Measurements from ENCODE around the gene NQO2.
"Not testable (repeated sequence)": the region's sequence is repeated elsewhere in the genome, so short reads cannot be mapped to it uniquely, and the experiment has no call there.

NQO2 gene

GRCh38 chr6:3013901-3014674, 14.4 kb downstream of the NQO2 start:
- no peak for DNase-seq (ENCODE audit: low read depth)

GRCh38 chr6:3014675-3015066, 15.0 kb downstream of the NQO2 start:
- DNase-seq (ENCODE audit: low read depth) = no peak

- no peak for DNase-seq (ENCODE audit: low read depth)
Measured at GRCh38 chr6:3015144-3015543, 15.4 kb downstream of the NQO2 start.

GRCh38 chr6:3016473-3017280, 17.0 kb downstream of the NQO2 start:
- no peak for DNase-seq (ENCODE audit: low read depth)

- no peak for DNase-seq (ENCODE audit: low read depth)
Measured at GRCh38 chr6:3017304-3017703, 17.6 kb downstream of the NQO2 start.

GRCh38 chr6:3019065-3019464, 19.4 kb downstream of the NQO2 start:
- no peak for DNase-seq (ENCODE audit: low read depth)

GRCh38 chr6:3019749-3020320, 20.1 kb downstream of the NQO2 start:
- no peak for DNase-seq (ENCODE audit: low read depth)

- DNase-seq (ENCODE audit: low read depth) = not testable (repeated sequence)
Measured at GRCh38 chr6:3020976-3021598, 21.4 kb downstream of the NQO2 start.

GRCh38 chr6:3022765-3023662, 23.3 kb downstream of the NQO2 start:
- no peak for DNase-seq (ENCODE audit: low read depth)

GRCh38 chr6:3023663-3024483, 24.2 kb downstream of the NQO2 start:
- peak; percentile 80 for DNase-seq (ENCODE audit: low read depth)

- no peak for DNase-seq (ENCODE audit: low read depth)
Measured at GRCh38 chr6:3026791-3027626, 27.3 kb downstream of the NQO2 start.

GRCh38 chr6:3028156-3028555, 28.5 kb downstream of the NQO2 start:
- not testable (repeated sequence) for DNase-seq (ENCODE audit: low read depth)

- no peak for DNase-seq (ENCODE audit: low read depth)
Measured at GRCh38 chr6:3031857-3032640, 32.4 kb downstream of the NQO2 start.

GRCh38 chr6:3032986-3033385, 33.3 kb downstream of the NQO2 start:
- DNase-seq (ENCODE audit: low read depth) = peak; percentile 51

- no peak for DNase-seq (ENCODE audit: low read depth)
Measured at GRCh38 chr6:3033652-3034051, 34.0 kb downstream of the NQO2 start.

GRCh38 chr6:3035397-3035796, 35.7 kb downstream of the NQO2 start:
- no peak for DNase-seq (ENCODE audit: low read depth)

- no peak for DNase-seq (ENCODE audit: low read depth)
Measured at GRCh38 chr6:3036861-3037637, 37.4 kb downstream of the NQO2 start.

Data from amniotic epithelial cell (primary cell).